Stomach smooth muscle (tissue), 2 donors: Measurements from ENCODE around the gene LGALSL.

Source experiments
- H3K27ac ChIP-seq: one replicate; pipeline ENCODE4 v1.7.0; 2013; ENCODE audit warnings: mild to moderate bottlenecking, low read length, inconsistent platforms
- H3K27me3 ChIP-seq, 2 donors: one replicate each; pipeline ENCODE4 v1.7.0; 2013; ENCODE audit warnings: low read length in 2 of 2; ENCODE audit not compliant: insufficient read depth in 2 of 2, control insufficient read depth in 1 of 2
- H3K36me3 ChIP-seq, 2 donors: one replicate each; pipeline ENCODE4 v1.7.0; 2013; ENCODE audit warnings: low read length in 2 of 2; ENCODE audit not compliant: control insufficient read depth in 2 of 2, insufficient read depth in 2 of 2
- H3K4me1 ChIP-seq: one replicate; pipeline ENCODE4 v1.7.0; 2013; ENCODE audit warnings: low read length; ENCODE audit not compliant: control insufficient read depth, insufficient read depth
- H3K4me3 ChIP-seq, 2 donors: one replicate each; pipeline ENCODE4 v1.7.0; 2013; ENCODE audit warnings: low read length in 2 of 2
- H3K9ac ChIP-seq, 2 donors: one replicate each; pipeline ENCODE4 v1.7.0; 2013; ENCODE audit warnings: low read length in 2 of 2, mild to moderate bottlenecking in 1 of 2
- H3K9me3 ChIP-seq, 2 donors: one replicate each; pipeline ENCODE4 v1.7.0; 2013; ENCODE audit warnings: low read length in 2 of 2; ENCODE audit not compliant: control insufficient read depth in 2 of 2
- donor health status: healthy.
- donor health status: Pancreatic carcinoma.

LGALSL gene

DNA sequence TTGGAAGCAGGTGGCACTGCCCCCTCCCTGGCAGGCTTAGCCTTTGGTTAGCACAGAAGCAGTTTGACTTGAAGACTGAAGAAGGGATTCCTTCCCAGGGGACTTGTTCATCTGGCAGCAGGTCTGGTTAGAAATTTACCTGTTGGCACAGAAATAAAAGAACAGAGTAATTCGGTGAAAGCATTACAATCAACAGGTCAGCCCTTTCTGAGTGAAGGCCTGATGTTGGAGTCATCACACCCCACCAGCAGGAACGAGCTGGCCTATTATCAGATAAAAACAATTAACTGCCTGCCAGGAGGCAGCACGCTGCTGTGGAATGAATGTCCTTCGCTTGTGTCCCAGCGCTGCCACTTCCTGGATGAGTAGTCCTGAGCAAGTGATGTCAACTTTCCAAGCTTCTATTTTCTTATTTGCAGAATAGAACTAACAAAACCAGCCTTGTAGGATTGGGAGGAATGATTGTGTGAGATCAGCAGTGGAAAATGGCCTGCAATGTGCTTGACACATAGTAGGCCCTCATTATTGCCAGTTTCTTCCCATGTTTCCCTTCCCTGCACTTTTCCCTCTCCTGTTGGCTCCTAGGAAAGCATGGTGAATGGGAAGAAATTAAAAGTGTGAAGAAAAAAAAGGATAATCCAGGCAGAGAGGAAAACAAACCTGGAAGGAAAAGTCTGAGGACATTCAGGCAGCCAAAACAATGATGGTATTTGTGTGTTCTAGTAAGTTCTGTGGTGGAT lies 29.0 kb downstream of the LGALSL start:
- no peak overlapping the region for H3K27ac ChIP-seq
- H3K4me1 ChIP-seq, result peaks cover 6% of the 10 kb centered on the region
- no peak overlapping the region for H3K4me3 ChIP-seq
- no peak overlapping the region for H3K9ac ChIP-seq
- no peaks in the 10 kb centered on the region for H3K36me3 ChIP-seq
- H3K27me3 ChIP-seq, result no peaks in the 10 kb centered on the region
- H3K9me3 ChIP-seq, result no peaks in the 10 kb centered on the region

DNA sequence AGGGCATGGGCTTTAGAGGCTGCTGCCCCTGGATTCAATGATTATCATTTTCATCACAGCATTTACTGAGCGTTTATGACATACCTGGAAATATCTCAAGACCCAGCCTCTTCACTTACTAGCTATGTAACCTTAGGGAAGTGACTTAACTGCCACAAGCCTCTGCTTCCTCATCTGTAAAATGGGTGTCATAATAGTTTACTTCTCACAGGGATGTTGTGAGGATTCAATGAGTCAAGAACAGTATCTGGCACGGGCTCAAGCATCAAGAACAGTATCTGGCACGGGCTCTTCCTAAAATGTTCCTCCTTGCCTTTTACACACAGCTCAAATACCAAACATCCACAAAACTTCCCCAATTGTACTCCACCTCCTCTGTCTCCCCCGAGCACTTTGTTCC lies 31.4 kb downstream of the LGALSL start:
- Histone ChIP-seq H3K27ac (no peak overlapping the region), H3K36me3 (no peaks in the 10 kb centered on the region), H3K4me3 (no peak overlapping the region), H3K9ac (no peak overlapping the region), H3K4me1 (peaks cover 8% of the 10 kb centered on the region), H3K27me3 (no peaks in the 10 kb centered on the region), H3K9me3 (no peaks in the 10 kb centered on the region)

DNA sequence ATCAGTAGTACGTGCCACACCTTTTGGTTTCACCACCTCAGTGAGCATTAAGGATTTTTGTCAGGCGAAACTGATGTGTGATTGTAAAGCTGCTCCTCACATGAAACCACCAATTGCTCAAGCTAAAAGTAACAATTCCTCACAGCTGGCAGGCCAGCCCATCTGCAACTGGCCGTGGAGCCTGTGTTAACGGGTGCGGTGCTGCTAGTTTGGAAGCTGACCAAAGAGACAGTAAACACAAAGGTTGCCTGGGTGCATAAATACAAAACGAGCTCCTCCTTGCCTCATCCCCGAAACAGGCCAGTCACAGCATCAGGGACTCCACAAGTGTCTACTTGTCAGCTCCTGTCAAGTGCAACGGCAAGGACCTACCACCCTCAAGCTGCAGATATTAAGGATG lies 32.0 kb downstream of the LGALSL start:
- no peak overlapping the region for H3K4me3 ChIP-seq
- H3K27me3 ChIP-seq, result no peaks in the 10 kb centered on the region
- H3K27ac ChIP-seq, result no peak overlapping the region
- no peaks in the 10 kb centered on the region for H3K36me3 ChIP-seq
- H3K4me1 ChIP-seq, result peaks cover 8% of the 10 kb centered on the region
- H3K9ac ChIP-seq, result no peak overlapping the region
- H3K9me3 ChIP-seq, result no peaks in the 10 kb centered on the region

DNA sequence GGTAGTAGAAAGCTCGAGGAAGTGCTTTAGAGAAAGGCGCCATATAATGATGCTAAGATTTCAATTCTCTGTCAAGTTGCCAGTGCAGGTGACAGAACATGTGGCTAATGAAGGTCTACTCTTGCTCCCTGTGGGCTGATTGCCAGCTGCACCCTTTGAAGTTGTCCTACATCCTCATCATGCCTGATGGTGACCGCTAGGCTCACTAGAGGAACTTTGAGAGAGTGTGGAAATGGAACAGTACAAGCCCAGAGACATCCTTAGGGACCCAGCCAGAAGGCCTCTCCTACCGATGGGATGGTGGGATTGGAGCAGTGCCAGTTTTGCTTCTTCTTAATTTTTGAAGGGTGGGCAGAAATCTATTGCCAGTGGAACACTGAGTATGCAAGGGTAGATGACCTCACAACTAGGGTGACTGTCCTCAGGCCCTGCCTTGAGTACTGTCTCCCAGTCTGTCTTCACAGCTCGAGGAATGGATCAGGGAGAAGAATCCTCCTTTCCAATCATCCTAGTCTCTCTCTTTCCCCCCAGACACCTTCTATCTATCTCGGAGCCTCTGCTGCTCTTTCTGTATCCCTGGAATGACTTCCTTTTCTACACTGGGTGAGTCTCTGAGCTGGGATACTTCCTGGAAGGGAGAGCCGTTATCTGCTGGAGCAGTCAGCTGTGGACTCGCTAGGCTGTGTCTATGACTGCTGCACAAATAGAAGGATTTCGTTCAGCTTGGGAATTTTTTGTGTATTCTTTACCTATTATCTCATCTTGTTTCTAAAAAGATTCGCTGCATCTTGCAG lies 33.5 kb downstream of the LGALSL start:
- no peak overlapping the region for H3K4me3 ChIP-seq
- peaks cover 8% of the 10 kb centered on the region for H3K4me1 ChIP-seq
- H3K27me3 ChIP-seq, result no peaks in the 10 kb centered on the region
- no peaks in the 10 kb centered on the region for H3K9me3 ChIP-seq
- H3K9ac ChIP-seq, result no peak overlapping the region
- no peak overlapping the region for H3K27ac ChIP-seq
- no peaks in the 10 kb centered on the region for H3K36me3 ChIP-seq

DNA sequence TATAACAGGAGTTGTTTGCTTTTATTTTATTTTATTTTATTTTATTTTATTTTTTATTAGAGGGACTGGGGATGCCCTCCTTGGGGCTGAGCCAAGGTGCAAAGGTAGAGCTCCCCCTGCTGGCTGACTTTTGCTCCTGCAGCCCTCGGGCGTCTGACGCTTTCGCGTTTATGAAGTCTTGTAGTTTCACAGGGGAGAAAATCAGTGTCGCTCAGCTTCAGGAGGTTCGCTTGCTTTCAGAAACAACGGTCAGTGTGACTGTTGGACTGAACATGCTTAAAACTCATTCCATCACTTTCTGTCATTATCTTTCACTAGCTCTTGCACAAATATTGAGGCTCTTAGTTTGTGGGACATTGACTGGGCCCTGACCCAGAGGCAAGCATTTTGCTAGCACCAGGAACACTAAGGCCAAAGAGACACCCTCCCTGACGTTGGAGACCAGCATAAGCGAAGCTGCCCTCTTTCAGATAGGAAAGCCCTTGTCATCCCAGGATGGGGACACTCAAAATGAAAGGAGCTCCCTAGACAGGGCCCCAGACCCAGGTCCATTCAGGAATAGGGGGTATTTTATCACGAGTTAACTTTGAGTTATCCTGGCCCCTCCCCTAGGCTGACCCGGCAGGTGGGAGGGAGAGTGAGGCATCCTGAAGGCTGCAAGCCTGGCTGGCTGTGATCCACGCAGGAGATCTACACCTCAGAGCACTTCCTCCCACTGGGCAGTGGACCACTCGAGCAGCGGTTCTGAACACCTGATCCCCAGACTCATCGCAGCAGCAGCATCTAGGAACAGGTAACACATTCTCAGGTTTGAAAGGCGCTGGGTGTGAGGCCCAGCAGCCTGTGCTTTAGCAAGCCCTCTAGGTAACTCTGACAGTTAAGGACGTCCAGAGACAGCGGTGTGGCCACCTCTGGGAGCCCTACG lies 34.4 kb downstream of the LGALSL start:
- H3K27ac ChIP-seq, result no peak overlapping the region

DNA sequence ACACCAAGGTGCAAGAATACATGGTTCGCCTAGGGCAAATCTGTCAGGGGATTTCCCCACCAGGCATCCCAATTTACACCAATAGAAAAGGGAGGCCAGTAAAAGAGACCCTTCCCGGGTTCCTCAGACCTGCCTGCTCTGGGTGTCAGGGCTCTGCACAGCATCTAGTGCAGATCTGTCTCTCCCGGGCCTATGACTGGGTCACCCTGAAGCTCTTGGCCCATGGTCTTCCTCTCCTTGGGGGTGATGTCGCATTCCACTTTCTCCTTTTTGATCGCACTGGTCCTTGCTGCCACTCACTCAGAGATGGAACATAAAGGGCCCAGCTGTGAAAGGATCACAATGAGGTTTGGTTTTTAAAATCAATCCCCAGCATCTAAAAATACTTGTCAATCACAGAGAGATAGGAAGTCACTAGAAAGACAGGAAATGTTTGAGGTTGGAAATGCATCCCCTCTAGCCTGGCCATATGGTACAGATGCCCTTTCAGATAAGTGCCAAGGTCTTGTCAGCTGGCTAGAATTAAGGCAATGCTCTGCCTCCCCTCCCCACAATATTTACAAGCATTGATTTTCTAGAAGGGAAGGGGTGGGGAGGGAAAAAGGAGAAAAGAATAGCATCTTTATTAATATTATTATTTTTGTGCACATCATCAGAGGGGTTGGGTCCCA lies 35.3 kb downstream of the LGALSL start:
- H3K9ac ChIP-seq, result no peak overlapping the region
- H3K4me3 ChIP-seq, result no peak overlapping the region
- peaks cover 8% of the 10 kb centered on the region for H3K4me1 ChIP-seq
- H3K36me3 ChIP-seq, result no peaks in the 10 kb centered on the region
- H3K27me3 ChIP-seq, result no peaks in the 10 kb centered on the region
- H3K27ac ChIP-seq, result no peak overlapping the region
- H3K9me3 ChIP-seq, result no peaks in the 10 kb centered on the region

More for the DNA sequence above, 34.4 kb downstream of the LGALSL start:
- H3K4me1 ChIP-seq, result peaks cover 8% of the 10 kb centered on the region
- no peaks in the 10 kb centered on the region for H3K9me3 ChIP-seq
- no peaks in the 10 kb centered on the region for H3K27me3 ChIP-seq
- peak overlapping the region in 1 of 2 donors; percentile 55 for H3K4me3 ChIP-seq
- H3K9ac ChIP-seq, result peak overlapping the region; percentile 21 to 46
- H3K36me3 ChIP-seq, result no peaks in the 10 kb centered on the region

DNA sequence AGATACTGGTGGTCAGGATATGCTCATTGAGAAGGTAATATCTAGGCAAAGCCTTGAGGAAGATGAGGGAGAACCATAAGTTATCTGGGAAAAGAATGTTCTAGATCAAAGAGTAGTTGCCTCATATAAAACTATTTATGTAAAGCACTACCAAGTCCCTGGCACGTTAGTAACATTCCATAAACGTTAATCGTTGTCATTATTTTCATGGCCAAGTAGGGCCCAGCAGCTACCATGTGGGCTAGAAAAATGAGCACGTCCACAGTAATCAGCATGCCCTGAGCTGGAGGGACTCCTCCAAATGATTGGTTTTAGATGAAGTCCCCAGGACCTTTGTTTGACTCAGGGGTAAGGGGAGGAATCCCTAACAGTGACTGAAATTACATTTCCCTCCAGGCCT lies 37.5 kb downstream of the LGALSL start:
- Histone ChIP-seq H3K27ac (no peak overlapping the region), H3K9me3 (no peaks in the 10 kb centered on the region), H3K4me1 (peaks cover 3% of the 10 kb centered on the region), H3K27me3 (no peaks in the 10 kb centered on the region), H3K4me3 (no peak overlapping the region), H3K36me3 (no peaks in the 10 kb centered on the region), H3K9ac (no peak overlapping the region)

DNA sequence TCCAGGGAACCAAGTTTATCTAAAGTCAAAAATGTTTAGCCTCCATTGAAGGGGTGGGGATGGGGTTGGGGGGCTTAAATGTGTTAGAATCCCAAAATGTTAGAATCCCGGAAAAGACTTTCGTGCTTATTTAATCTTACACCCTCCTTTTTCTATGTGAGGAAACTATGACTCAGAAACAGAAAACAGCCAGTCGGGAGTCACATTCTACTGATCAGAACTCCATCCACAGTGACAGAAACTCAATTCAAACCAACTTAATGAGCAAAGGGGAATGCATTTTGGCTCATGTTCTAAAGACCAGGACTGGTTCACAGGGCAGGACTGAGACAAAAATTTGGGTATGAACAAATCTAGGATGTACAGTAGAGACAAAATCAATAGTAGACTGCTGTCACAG lies 38.3 kb downstream of the LGALSL start:
- Histone ChIP-seq H3K27ac (no peak overlapping the region), H3K4me3 (no peak overlapping the region), H3K27me3 (peaks cover 0 to 2% of the 10 kb centered on the region in 2 donors), H3K4me1 (peaks cover 3% of the 10 kb centered on the region), H3K9me3 (no peaks in the 10 kb centered on the region), H3K9ac (no peak overlapping the region), H3K36me3 (no peaks in the 10 kb centered on the region)

DNA sequence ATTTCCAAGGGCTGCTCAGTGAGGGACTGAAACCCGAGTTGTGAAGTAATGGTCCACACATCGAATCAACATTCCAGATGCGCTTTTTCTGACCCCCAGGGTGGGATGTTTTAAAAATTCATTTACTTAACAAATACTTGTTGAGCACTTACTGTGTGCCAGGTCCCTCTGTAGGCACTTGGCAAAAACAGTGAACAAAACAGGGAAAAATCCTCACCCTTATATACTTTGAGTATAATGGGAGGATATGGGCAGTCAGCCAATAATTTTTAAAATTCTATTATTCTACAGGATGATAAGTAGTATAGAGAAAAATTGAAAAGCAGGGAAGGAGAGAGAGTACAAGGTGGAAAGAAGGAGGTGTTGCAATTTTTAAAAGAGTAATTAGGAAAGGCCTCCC lies 38.9 kb downstream of the LGALSL start:
- H3K4me1 ChIP-seq, result peaks cover 3% of the 10 kb centered on the region
- H3K36me3 ChIP-seq, result no peaks in the 10 kb centered on the region
- no peak overlapping the region for H3K4me3 ChIP-seq
- no peaks in the 10 kb centered on the region for H3K9me3 ChIP-seq
- H3K27me3 ChIP-seq, result peaks cover 2 to 5% of the 10 kb centered on the region in 2 donors
- no peak overlapping the region for H3K27ac ChIP-seq
- no peak overlapping the region for H3K9ac ChIP-seq

DNA sequence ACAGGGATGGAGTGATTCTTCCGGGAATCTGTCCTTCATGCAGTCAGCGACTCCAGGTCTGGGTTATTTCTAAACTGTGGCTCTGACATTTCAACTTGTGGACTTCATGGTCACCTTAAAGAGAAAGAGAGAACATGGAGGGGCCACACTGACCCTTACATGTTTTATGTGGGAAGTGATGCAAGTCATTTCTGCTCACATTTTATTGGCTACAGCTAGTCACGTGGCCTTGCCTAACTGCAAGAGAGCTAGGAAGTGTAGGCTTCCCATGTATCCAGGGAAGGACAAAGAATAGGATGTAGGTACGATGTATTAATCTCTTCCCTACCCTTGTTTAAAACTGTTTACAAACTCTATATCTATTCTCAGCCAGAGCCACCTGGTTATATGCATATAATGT lies 39.8 kb downstream of the LGALSL start:
- no peak overlapping the region for H3K4me3 ChIP-seq
- no peak overlapping the region for H3K9ac ChIP-seq
- no peaks in the 10 kb centered on the region for H3K36me3 ChIP-seq
- H3K27me3 ChIP-seq, result peaks cover 2 to 5% of the 10 kb centered on the region in 2 donors
- H3K27ac ChIP-seq, result no peak overlapping the region
- H3K9me3 ChIP-seq, result no peaks in the 10 kb centered on the region
- no peaks in the 10 kb centered on the region for H3K4me1 ChIP-seq
